Measurements from ENCODE around the gene HES5. TPM values are rescaled to one million over a fixed set of nuclear protein-coding genes. Genes with fewer than 3 reads are reported as not detected.

Gene HES5
- total RNA-seq, 2 donors from 2014 or later = 0.24 to 0.32 TPM

GRCh38 chr1:2506007-2506860, 23.8 kb downstream of the HES5 start:
- intact Hi-C loops (cut with DNase I) = no loop called here
- no peak for DNase-seq (ENCODE audit: low spot score)

GRCh38 chr1:2505461-2505994, 24.5 kb downstream of the HES5 start:
- intact Hi-C loops (cut with DNase I) = no loop called here
- DNase-seq (ENCODE audit: low spot score) = no peak

- intact Hi-C loops (cut with DNase I) = no loop called here
- no peak for DNase-seq (ENCODE audit: low spot score)
Observed at GRCh38 chr1:2504949-2505272, 25.2 kb downstream of the HES5 start.

- DNase-seq (ENCODE audit: low spot score) = no peak
- intact Hi-C loops (cut with DNase I) = no loop called here
Observed at GRCh38 chr1:2504225-2504948, 25.7 kb downstream of the HES5 start.

- DNase-seq (ENCODE audit: low spot score) = no peak
- intact Hi-C loops (cut with DNase I) = no loop called here
Observed at GRCh38 chr1:2503554-2504224, 26.4 kb downstream of the HES5 start.

- no peak for DNase-seq (ENCODE audit: low spot score)
- intact Hi-C loops (cut with DNase I) = no loop called here
Observed at GRCh38 chr1:2502661-2503553, 27.2 kb downstream of the HES5 start.

- intact Hi-C loops (cut with DNase I) = no loop called here
- DNase-seq (ENCODE audit: low spot score) = no peak
Observed at GRCh38 chr1:2502210-2502609, 27.9 kb downstream of the HES5 start.

- no peak for DNase-seq (ENCODE audit: low spot score)
- intact Hi-C loops (cut with DNase I) = no loop called here
Observed at GRCh38 chr1:2501820-2502119, 28.3 kb downstream of the HES5 start.

GRCh38 chr1:2501041-2501819, 28.8 kb downstream of the HES5 start:
- DNase-seq (ENCODE audit: low spot score) = no peak
- intact Hi-C loops (cut with DNase I) = no loop called here

- intact Hi-C loops (cut with DNase I) = no loop called here
- no peak for DNase-seq (ENCODE audit: low spot score)
Observed at GRCh38 chr1:2499986-2500596, 30.0 kb downstream of the HES5 start.

GRCh38 chr1:2499260-2499659, 30.8 kb downstream of the HES5 start:
- DNase-seq (ENCODE audit: low spot score) = no peak
- intact Hi-C loops (cut with DNase I) = no loop called here

- intact Hi-C loops (cut with DNase I) = no loop called here
- DNase-seq (ENCODE audit: low spot score) = no peak
Observed at GRCh38 chr1:2498648-2499047, 31.4 kb downstream of the HES5 start.

GRCh38 chr1:2497891-2498290, 32.2 kb downstream of the HES5 start:
- no peak for DNase-seq (ENCODE audit: low spot score)
- intact Hi-C loops (cut with DNase I) = no loop called here

GRCh38 chr1:2496746-2497145, 33.3 kb downstream of the HES5 start:
- DNase-seq (ENCODE audit: low spot score) = no peak
- intact Hi-C loops (cut with DNase I) = no loop called here

- no peak for DNase-seq (ENCODE audit: low spot score)
- intact Hi-C loops (cut with DNase I) = no loop called here
Observed at GRCh38 chr1:2496087-2496622, 33.9 kb downstream of the HES5 start.

- no peak for DNase-seq (ENCODE audit: low spot score)
- intact Hi-C loops (cut with DNase I) = no loop called here
Observed at GRCh38 chr1:2495546-2495945, 34.5 kb downstream of the HES5 start.

GRCh38 chr1:2495026-2495425, 35.0 kb downstream of the HES5 start:
- intact Hi-C loops (cut with DNase I) = no loop called here
- DNase-seq (ENCODE audit: low spot score) = no peak

- intact Hi-C loops (cut with DNase I) = no loop called here
- no peak for DNase-seq (ENCODE audit: low spot score)
Observed at GRCh38 chr1:2494323-2494693, 35.8 kb downstream of the HES5 start.

Measured in posterior vena cava (tissue), 2 donors.